Keratinocyte (primary cell): ENCODE measurements around the gene PARD3.

Experiments
- CTCF ChIP-seq, 3 experiments: IDR thresholded peaks in 1 of 3; conservative IDR thresholded peaks in 1 of 3; optimal IDR thresholded peaks in 1 of 3; 2 replicates in 2 of 3; 3 replicates in 1 of 3; pipeline versions ENCODE3 to v1.5.1; 2011; ENCODE audit warnings: low read length in 3 of 3, mild to moderate bottlenecking in 3 of 3, moderate library complexity in 2 of 3, control low read depth in 1 of 3, inconsistent platforms in 1 of 3; ENCODE audit not compliant: insufficient read depth in 2 of 3; ENCODE audit errors: extremely low read depth in 1 of 3
- EZH2 ChIP-seq: IDR thresholded peaks from one replicate; pipeline ENCODE4 v1.6.1; 2012; ENCODE audit warnings: inconsistent platforms, mild to moderate bottlenecking, low read length, moderate library complexity

DNA sequence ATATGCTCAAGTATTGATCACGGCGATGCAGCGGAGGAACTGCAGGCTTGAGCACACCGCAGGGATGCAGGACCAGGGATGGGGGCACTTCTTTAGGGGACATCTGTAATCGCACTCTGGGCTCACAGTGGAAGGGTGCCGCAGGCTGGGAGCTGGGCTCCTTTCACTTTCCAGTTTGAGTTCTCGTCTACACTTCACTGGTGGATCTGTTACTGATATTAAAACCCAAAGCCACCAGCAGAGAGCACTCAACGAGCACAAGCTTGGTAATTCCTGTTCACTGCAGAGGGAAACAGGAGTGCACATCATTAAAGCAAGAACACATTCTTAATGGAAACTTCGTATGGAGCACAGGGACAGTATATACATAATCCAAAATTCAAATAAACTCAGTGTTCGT is 91.3 kb downstream of the PARD3 start:
- TF ChIP-seq CTCF (optimal IDR thresholded peaks at IDR 0.05 in 1 of 3, IDR thresholded peaks at IDR 0.05 in 1 of 3, conservative IDR thresholded peaks at IDR 0.05 in 1 of 3; ENCODE audit: extremely low read depth in 1 of 3, insufficient read depth in 2 of 3, low read length in 3 of 3) (peak; percentile 59 to 75 (median 75)), EZH2 (no peak)
